ENCODE results near the gene PNPLA7. TPM values are rescaled to one million over a fixed set of nuclear protein-coding genes. Genes with fewer than 3 reads are reported as not detected.
A peak's percentile ranks its signal among the peaks of the same experiment; 100 is the strongest.
"Not testable (repeated sequence)": the region's sequence is repeated elsewhere in the genome, so short reads cannot be mapped to it uniquely, and the experiment has no call there.

Gene PNPLA7
- total RNA-seq, 1 experiment from 2014 or later, result 0.17 TPM

DNA sequence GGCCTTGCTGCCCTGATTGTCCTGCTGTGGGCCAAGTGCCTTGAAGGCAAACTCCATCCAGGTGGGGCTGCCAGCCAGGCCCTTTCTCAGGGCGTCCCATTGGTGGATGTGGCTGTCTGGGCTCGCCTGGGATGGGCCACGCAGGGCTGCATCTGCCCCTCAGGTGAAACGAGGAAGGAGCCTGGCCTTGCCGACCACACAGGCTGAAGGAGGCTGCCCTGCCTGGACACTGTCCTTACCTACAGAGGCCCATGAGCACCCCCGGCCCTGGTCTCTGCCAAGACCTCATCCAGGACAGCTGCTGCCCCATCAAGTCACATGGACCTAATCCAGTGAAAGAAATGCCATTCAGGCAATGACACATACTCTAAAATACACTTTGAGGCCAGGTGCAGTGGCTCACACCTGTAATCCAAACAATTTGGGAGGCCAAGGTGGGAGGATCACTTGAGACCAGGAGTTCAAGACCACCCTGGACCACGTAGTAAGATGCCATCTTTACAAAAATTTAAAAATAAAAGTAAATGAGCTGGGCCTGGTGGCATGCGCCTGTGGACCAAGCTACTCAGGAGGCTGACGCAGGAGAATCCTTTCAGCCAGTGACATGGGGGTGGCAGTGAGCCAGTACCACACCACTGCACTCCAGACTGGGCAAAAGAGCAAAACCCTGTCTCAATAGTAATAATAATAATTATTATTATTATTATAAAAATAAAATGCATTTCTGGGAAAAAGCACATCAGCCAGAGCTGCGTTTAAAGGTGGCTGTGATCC is 33.9 kb downstream of the PNPLA7 start:
- no peak for DNase-seq (ENCODE audit: low read depth)

DNA sequence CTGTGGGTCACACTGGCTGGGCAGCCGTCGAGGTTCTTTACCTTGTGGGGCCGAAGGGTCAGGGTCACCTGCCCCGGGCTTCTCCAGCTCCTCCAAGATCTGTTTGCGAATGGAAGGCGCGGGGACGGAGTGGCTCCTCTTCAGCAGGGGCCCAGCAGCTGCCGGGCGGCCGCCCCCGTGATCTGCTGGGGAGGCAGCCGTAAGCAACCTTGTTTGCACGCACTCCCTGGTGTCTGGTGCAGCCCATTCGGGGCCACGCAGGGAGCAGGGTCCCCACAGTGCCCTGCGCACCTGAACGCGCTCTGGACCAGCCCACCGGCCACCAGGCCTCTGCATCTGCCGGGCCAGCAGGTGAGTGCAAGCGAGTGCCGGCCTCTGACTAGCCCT is 34.9 kb downstream of the PNPLA7 start:
- no peak for DNase-seq (ENCODE audit: low read depth)

DNA sequence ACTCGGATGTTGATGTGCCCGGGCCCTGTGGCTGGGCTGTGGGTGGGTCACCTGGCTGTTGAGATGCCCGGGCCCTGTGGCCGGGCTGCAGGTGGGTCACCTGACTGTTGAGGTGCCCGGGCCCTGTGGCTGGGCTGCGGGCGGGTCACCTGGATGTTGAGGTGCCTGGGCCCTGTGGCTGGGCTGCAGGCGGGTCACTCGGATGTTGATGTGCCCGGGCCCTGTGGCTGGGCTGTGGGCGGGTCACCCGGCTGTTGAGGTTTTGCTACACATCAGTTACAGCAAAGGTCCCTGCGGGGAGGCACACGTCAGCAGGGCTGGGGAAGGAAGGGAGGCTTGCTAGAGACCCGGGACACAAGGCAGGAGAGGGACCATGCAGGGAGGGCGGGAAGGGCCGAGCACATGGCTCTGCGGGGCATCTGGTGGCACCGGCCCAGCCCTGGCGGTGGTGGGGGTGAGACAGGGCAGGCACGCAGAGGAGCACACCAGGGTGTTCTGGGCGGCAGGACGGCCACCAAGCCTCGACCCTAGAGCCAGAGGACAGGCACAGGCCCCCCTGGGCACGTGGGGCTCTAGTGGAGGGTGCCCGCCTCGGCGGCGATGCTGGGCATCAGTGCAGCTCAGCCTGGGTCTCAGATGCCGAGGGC is 35.4 kb downstream of the PNPLA7 start:
- DNase-seq (ENCODE audit: low read depth), result no peak

DNA sequence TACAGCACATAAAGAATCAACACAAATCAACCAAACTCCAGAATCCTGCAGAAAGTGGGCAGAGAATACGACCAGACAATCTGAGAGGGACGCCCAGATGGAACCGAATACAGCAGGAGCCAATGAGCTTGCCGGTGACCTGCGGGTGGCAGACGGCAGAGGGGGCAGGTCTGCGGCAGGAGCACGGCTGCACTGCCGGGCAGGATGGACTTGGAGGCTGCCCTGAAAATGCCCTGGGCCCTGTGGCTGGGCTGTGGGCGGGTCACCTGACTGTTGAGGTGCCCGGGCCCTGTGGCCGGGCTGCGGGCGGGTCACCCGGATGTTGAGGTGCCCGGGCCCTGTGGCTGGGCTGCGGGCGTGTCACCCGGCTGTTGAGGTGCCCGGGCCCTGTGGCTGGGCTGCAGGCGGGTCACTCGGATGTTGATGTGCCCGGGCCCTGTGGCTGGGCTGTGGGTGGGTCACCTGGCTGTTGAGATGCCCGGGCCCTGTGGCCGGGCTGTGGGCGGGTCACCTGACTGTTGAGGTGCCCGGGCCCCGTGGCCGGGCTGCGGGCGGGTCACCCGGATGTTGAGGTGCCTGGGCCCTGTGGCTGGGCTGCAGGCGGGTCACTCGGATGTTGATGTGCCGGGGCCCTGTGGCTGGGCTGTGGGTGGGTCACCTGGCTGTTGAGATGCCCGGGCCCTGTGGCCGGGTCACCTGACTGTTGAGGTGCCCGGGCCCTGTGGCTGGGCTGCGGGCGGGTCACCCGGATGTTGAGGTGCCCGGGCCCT is 36.2 kb downstream of the PNPLA7 start:
- not testable (repeated sequence) for DNase-seq (ENCODE audit: low read depth)

DNA sequence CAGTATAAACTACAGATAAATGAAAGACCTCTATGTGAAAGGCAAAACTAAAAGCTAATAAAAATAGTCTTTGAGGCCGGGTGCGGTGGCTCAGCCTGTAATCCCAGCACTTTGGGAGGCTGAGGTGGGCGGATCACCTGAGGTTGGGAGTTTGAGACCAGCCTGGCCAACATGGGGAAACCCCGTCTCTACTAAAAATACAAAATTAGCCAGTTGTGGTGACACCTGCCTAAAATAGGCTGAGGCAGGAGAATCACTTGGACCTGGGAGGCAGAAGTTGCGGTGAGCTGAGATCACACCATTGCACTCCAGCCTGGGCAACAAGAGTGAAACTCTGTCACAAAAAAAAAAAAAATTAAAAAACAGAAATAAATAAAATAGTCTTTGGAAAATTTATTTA is 37.1 kb downstream of the PNPLA7 start:
- DNase-seq (ENCODE audit: low read depth), result not testable (repeated sequence)

DNA sequence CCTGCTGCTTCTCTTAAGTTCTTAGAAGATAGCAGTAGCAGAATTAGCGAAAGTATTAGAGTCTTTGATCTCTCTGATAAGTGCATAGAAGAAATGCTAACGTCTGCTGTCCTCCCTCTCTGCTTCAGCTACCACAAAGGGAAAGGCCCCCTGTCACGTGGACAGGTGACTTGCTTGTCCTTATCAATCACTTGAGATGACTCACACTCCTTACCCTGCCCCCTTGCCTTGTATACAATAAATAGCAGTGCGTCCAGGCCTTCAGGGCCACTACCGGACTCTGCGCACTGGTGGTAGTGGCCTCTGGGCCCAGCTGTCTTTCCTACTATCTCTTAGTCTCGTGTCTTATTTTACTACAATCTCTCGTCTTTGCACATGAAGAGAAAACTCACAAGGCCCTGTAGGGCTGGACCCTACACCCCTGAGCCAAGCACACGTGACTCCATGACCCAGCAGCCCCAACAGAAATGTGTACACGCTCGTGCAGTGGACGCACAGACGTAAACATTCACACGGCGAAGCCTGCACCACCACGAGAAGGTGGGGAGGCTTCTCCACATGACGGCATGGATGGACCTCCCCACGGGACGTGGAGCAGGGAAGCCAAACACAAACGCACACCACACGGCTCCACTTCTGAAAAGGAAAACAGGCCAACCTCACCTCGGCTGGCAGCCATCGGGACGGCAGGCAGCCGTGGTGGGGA is 38.3 kb downstream of the PNPLA7 start:
- DNase-seq (ENCODE audit: low read depth), result no peak

DNA sequence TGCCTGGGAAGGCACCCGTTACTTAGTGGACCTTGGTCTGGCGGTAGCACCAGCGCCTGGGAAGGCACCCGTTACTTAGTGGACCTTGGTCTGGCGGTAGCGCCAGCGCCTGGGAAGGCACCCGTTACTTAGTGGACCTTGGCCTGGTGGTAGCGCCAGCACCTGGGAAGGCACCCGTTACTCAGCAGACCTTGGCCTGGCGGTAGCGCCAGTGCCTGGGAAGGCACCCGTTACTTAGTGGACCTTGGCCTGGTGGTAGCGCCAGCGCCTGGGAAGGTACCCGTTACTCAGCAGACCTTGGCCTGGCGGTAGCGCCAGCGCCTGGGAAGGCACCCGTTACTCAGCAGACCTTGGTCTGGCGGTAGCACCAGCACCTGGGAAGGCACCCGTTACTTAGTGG is 39.1 kb downstream of the PNPLA7 start:
- not testable (repeated sequence) for DNase-seq (ENCODE audit: low read depth)

DNA sequence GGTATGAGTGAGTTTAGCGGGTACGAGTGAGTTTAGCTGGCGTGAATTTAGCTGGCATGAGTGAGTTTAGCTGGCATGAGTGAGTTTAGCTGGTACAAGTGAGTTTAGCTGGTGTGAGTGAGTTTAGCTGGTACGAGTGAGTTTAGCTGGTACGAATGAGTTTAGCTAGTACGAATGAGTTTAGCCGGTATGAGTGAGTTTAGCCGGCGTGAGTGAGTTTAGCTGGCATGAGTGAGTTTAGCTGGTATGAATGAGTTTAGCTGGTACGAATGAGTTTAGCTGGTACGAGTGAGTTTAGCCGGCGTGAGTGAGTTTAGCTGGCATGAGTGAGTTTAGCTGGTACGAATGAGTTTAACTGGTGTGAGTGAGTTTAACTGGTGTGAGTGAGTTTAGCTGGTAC is 41.0 kb downstream of the PNPLA7 start:
- DNase-seq (ENCODE audit: low read depth), result no peak

DNA sequence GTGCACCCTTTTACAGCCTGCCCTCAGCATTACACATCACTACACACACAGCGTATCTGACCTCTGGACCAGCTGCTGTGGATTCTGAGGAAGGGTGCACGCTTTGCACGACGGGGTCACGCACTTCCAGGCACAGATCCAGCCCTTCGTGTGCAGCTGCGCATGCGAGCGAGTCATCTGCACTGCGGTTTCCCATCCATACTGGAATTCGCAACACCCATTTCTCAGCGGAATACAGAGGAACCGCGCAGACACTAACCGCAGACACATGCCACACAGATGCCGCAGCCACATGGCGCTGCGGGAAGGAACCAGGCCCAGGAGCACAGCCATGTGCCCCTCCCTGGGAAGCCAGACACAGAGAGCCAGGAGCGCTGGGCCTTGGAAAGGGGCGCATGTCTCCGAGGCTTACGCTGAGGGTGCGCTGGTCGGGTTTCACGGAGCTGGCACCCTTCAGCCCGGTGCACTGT is 43.5 kb downstream of the PNPLA7 start:
- peak; percentile 13 for DNase-seq (ENCODE audit: low read depth)

DNA sequence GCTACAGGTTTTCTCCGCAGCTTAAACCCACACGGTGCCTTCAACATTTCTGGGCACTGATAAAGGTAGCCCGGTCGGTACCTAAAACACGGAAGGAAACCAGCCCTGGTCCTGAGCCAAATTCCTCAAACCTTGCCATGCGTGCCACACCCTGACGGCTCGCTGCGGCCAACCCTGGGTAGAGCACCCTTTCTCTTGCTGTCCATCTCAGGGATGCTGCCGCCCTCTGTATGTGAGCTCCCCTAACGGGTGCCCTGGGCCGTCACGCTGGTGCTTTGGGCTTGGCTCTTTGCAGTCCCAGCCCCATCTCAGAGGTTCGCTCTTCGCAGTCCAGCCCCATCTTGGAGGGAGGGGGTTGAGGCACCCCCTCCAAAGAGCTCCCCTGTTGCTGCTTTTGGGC is 43.9 kb downstream of the PNPLA7 start:
- DNase-seq (ENCODE audit: low read depth), result no peak

DNA sequence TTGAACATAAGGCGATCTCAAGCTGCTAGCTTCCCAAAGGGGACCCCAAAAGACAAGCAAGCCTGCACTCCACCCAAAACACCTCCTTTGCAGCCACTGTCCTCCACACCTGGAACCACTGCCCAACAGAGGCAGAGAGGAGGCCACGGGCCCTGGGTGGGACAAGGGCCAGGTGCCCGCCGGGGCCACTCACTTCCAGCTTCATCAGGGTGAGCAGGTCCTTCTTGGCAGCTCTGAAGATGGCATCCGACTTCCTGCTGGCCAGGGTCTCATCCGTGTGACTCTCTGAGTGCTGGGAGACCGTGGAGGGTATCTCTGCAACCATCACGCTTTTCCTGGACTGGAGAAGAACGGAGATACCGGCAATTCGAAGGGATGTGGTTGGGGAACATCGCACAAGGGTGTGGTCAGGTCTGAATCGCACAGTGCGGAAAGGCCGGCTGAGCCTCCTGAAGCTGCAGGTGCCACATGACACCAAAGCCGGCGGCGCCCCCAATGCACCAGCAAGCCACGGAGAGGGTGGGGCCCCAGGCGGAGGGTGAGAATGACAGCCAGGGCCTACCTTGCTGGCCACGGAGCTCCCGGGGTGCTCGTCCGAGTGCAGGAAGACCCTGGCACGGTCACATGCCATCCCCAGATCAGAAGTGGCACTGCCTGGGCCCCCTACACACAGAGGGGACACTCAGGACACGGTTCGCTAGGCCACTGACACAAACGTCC is 44.6 kb downstream of the PNPLA7 start:
- no peak for DNase-seq (ENCODE audit: low read depth)

DNA sequence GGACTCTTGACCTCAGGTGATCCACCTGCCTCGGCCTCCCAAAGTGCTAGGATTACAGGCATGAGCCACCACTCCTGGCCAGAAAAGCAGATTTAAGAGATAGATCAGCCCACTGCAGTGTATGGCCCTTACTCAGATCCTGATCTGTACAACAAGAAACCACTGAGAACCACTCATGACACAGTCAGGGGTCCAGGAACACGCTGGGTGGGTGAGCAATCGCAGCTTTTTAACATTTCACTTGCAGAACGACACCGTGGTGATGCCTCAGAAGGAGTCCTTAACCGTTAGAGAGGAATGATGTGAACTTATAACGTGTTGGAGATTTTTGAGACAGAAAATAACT is 45.8 kb downstream of the PNPLA7 start:
- DNase-seq (ENCODE audit: low read depth), result no peak

DNA sequence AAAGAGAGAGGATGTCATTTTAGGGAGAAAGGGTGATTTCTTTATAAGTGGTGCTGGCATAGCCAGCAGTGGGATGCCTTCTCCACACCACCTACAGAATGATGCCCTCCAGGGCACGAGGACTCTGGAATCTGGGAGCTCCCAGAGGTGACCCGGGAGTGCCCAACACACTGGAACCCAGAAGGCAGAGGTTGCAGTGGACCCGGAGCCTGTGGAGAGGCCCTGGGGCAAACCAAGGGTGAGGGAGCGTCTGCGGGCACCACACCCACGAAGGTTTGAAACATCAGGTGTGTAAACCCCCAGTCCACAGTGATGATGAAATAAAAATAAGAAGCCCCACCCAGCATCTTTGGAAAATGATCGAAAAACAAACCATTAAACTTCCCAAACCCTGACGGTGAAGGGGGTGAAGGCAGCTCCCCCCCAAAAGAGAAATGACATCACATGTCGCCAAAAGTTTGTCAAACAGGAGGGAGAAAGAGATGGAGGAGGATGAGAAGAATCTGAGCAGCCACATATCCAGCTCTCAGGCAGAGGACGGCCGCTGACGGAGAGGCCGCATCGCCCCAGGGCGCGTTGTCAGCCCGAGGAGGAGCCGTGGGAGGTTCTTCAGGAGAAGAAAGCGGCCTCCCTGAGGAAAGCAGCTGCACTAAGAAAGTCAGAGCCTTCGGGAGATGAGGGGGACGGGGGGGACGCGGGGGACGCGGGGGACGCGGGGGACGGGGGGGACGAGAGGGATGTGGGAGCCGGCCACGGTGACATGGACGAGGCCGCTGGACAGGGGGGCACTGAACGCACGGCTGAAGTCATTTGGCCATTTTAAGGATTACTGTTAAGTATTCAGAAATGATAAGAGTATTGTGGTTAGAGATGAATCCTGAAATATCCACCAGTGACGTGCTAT is 47.9 kb downstream of the PNPLA7 start:
- DNase-seq (ENCODE audit: low read depth), result no peak

DNA sequence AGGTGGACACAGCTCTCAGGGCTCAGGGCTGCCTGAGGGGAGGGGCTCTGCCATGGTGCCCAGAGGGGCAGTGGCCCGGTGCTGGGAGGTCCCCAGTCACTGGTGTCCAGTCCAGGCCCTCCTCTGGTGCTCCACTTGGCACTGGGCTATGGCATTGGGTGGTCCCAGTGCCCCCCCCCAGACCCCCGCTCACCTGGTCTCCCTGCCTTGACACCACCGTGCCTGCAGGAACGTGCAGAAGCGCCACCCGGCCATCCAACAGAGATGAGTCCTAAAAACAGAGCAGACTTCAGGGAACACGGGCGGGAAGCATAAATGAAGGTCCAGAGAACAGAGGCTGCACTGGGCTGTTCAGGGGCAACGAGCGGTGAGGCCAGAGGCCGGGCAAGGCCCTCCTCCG is 48.7 kb downstream of the PNPLA7 start:
- DNase-seq (ENCODE audit: low read depth), result no peak

DNA sequence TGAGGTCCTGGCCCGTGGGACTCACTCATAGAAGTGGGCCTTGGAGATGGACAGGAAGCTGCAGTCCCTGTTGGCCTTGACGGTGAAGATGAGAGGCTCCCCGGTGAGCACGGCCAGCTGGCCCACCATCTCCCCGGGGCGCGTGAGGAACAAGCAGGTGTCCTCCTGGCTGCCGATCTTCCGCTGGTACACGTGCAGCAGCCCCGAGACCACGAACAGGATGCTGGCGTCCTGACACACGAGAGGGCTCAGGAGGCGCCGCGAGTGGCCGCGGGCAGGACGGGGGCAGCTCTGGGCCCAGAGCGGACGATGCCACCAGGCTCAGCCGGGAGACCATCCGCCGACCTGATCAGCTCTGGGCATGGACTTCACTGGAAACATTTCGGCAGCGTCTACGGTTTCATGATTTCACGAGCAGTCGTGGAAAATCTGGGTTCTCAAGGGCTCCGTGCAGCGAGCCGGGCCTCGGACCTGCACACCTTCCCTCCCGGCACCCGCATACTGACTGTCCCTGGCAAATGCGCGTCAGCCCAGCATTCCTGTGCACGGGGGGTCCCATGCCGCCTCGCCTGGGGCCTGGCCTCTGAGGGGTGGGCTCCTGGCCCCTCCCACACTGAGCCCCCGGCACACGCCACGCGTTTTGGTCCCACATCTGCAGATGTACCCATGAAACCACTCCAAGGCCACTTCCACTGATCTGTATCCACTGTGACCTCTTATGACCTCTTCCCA is 49.4 kb downstream of the PNPLA7 start:
- no peak for DNase-seq (ENCODE audit: low read depth)

DNA sequence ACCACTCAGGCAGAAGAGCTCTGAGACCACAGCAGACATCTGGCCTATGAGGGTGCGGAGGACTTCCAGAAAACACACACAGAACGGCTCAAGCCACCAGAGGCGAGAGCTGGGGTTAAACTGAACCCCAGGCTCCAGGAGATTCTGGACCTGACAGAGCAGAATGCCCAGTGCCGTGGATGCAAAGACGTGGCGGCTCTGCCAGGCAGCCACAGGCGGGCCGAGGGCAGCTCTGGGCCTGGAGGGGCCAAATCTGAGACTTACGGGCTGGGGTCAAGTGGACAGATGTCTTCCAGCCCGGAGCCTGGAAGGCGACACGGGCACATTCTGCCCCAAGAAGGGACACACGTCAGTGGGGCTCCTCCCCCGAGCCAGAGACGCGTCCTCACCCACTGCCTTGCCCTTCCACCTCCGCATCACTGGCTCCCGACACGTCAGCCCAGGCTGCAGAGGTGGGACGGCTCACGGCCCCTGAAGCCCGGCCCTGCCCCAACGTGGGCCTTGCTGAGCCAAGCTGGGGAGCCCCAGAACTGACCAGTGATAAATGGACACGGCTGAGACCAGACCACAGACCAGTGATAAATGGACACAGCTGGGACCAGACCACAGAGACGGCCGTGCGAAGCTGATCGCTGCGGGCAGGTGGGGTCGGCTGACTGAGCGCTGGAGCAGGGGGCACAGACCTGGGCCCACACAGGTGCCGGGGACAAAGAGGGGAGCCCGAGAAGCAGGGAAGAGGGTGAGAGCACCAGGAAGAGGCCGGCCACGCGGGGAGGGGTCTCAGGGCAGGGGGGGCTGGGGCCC is 50.1 kb downstream of the PNPLA7 start:
- no peak for DNase-seq (ENCODE audit: low read depth)

DNA sequence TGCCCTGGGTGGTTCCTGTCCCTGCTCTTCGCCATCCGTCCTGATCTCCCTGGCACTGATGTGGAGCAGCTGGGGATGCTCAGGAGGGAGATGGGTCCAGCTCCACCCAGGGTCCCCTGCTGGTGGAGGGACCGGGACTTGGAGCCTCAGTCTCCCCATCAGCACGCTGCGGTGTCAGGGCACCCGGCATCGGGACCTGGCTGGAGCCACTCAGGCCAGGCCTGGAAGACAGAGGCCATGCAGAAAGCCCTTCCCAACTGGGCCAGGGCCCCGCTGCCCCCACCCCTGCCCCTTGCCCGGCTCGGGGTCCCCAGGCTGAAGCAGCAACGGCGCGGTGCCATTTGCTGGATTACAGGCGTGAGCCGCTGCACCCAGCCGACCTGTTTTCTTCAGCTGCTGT is 50.8 kb downstream of the PNPLA7 start:
- no peak for DNase-seq (ENCODE audit: low read depth)

DNA sequence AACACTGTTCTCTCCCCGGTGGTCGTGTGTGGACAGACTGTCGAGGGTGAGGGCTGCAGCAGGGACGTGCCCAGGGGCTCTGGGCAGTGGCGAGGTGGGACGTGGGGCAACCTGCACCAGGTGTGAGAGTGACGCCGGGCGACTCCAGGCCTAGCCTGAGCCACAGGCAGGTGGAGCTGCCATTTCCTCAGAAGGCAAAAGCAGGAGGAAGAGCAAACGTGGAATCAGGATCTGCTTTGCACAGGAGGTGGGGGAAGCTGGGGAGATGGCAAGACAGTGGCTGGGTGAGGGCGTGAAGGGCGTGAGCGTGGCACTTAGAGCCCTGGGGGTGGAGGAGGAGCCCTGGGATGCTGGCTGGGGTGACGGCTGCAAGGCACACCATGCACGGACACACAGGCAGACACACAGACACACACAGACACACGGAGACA is 51.5 kb downstream of the PNPLA7 start:
- no peak for DNase-seq (ENCODE audit: low read depth)
